Suprapubic skin (tissue), 4 donors: ENCODE data around the gene EXT2. TPM values are rescaled to one million over a fixed set of nuclear protein-coding genes. Genes with fewer than 3 reads are reported as not detected.

Experiments
- DNase-seq, 2 donors: peaks; one replicate each; pipeline ENCODE4 v3.0.0-alpha.2; 2019; ENCODE audit warnings: low spot score in 2 of 2
- H3K27ac ChIP-seq: fragments of 200-600 bp; sonication (generic); one replicate; pipeline ENCODE4 v1.5.1; 2019
- H3K27me3 ChIP-seq: fragments of 200-600 bp; sonication (generic); one replicate; pipeline ENCODE4 v1.5.1; 2019
- H3K36me3 ChIP-seq: fragments of 200-600 bp; sonication (generic); one replicate; pipeline ENCODE4 v1.5.1; 2019
- H3K4me1 ChIP-seq: fragments of 200-600 bp; sonication (generic); one replicate; pipeline ENCODE4 v1.5.1; 2019
- H3K4me3 ChIP-seq: fragments of 200-600 bp; sonication (generic); one replicate; pipeline ENCODE4 v1.5.1; 2019; ENCODE audit warnings: mild to moderate bottlenecking
- H3K9me3 ChIP-seq: fragments of 200-600 bp; sonication (generic); one replicate; pipeline ENCODE4 v1.5.1; 2019
- CTCF ChIP-seq, 2 donors: fragments of 200-600 bp in 1 of 2; fragments of 450-650 bp in 1 of 2; sonication (generic) in 1 of 2; IDR thresholded peaks; one replicate each; pipeline ENCODE4 v1.5.1; 2016 to 2019; ENCODE audit warnings: antibody characterized with exemption in 2 of 2, mild to moderate bottlenecking in 1 of 2, moderate library complexity in 1 of 2
- EP300 ChIP-seq: sonication (generic); formaldehyde crosslinking; IDR thresholded peaks from one replicate; pipeline ENCODE4 v1.6.1; 2017; ENCODE audit warnings: antibody characterized with exemption
- POLR2A ChIP-seq, 2 donors: fragments of 450-650 bp; IDR thresholded peaks; one replicate each; pipeline ENCODE4 v1.6.1; 2017; ENCODE audit warnings: antibody characterized with exemption in 2 of 2, mild to moderate bottlenecking in 2 of 2, moderate library complexity in 2 of 2
- POLR2AphosphoS5 ChIP-seq, 3 donors: sonication (generic); formaldehyde crosslinking; IDR thresholded peaks; one replicate each; pipeline ENCODE4 v1.6.1; 2017; ENCODE audit warnings: antibody characterized with exemption in 3 of 3
- WGBS: methylation state at CpG from one replicate; pipeline ENCODE4 v1.1.5; 2018; 5-methylcytosine and 5-hydroxymethylcytosine counted together
- total RNA-seq, 4 donors: library from RNA; depleted of rRNA; stranded (reverse); fragments of >200 nt; gene quantifications; one replicate each; pipeline ENCODE4 v1.1.0, GENCODE V29; 2016

The EXT2 gene
- total RNA-seq, 4 donors from 2014 or later = 66.3 to 82.0 (median 72.4) TPM

- 90% methylated on average over 4 of the region's 4 CpGs for WGBS
- Histone ChIP-seq H3K4me1 (no peaks in the 10 kb centered on the region), H3K27me3 (no peaks in the 10 kb centered on the region), H3K27ac (no peak overlapping the region), H3K36me3 (no peaks in the 10 kb centered on the region), H3K4me3 (no peak overlapping the region), H3K9me3 (no peaks in the 10 kb centered on the region)
- peak in 1 of 2 donors; percentile 35 for DNase-seq
- TF ChIP-seq POLR2A (IDR thresholded peaks at IDR 0.05) (no peak), POLR2AphosphoS5 (IDR thresholded peaks at IDR 0.05) (no peak), EP300 (no peak), CTCF (IDR thresholded peaks at IDR 0.05) (no peak)
Observed at GRCh38 chr11:44051171-44051570, 44.3 kb upstream of the EXT2 start.

GRCh38 chr11:44057340-44057739 lies 38.1 kb upstream of the EXT2 start:
- Histone ChIP-seq H3K9me3 (no peaks in the 10 kb centered on the region), H3K27me3 (no peaks in the 10 kb centered on the region), H3K27ac (no peak overlapping the region), H3K4me1 (no peaks in the 10 kb centered on the region), H3K36me3 (no peaks in the 10 kb centered on the region), H3K4me3 (no peak overlapping the region)
- 80% methylated on average over 6 of the region's 6 CpGs for WGBS
- TF ChIP-seq CTCF (IDR thresholded peaks at IDR 0.05) (no peak), POLR2AphosphoS5 (IDR thresholded peaks at IDR 0.05) (no peak), POLR2A (IDR thresholded peaks at IDR 0.05) (no peak), EP300 (no peak)
- DNase-seq = peak in 1 of 2 donors; percentile 28

GRCh38 chr11:44058275-44058674 lies 37.2 kb upstream of the EXT2 start:
- H3K27me3 ChIP-seq = no peaks in the 10 kb centered on the region
- TF ChIP-seq POLR2AphosphoS5 (IDR thresholded peaks at IDR 0.05) (no peak), POLR2A (IDR thresholded peaks at IDR 0.05) (no peak), EP300 (no peak), CTCF (IDR thresholded peaks at IDR 0.05) (no peak)
- H3K4me3 ChIP-seq = no peak overlapping the region
- DNase-seq = peak in 1 of 2 donors; percentile 37
- no peak overlapping the region for H3K27ac ChIP-seq
- H3K36me3 ChIP-seq = no peaks in the 10 kb centered on the region
- H3K4me1 ChIP-seq = no peaks in the 10 kb centered on the region
- H3K9me3 ChIP-seq = no peaks in the 10 kb centered on the region
- 89% methylated on average over 6 of the region's 6 CpGs for WGBS

- H3K4me3 ChIP-seq = no peak overlapping the region
Observed at GRCh38 chr11:44065161-44065661, 30.3 kb upstream of the EXT2 start.

More at GRCh38 chr11:44065161-44065661, 30.3 kb upstream of the EXT2 start:
- 50% methylated on average over 4 of the region's 4 CpGs for WGBS
- DNase-seq = no peak
- no peaks in the 10 kb centered on the region for H3K9me3 ChIP-seq
- TF ChIP-seq POLR2AphosphoS5 (IDR thresholded peaks at IDR 0.05) = no peak
- no peak for TF ChIP-seq POLR2A (IDR thresholded peaks at IDR 0.05)
- TF ChIP-seq EP300 = no peak
- TF ChIP-seq CTCF (IDR thresholded peaks at IDR 0.05) = no peak
- H3K36me3 ChIP-seq = no peaks in the 10 kb centered on the region
- H3K4me1 ChIP-seq = peaks cover 17% of the 10 kb centered on the region
- H3K27me3 ChIP-seq = no peaks in the 10 kb centered on the region
- H3K27ac ChIP-seq = peak overlapping the region; percentile 96
